HEK293 (cell line): ENCODE measurements around the gene PSTPIP1.

Source experiments
- KLF16 ChIP-seq: fragments of 450-650 bp; formaldehyde crosslinking; IDR thresholded peaks from 2 replicates; pipeline ENCODE4 v1.5.1; 2017; ENCODE audit warnings: missing biosample characterization, missing genetic modification characterization
- REPIN1 ChIP-seq: fragments of 450-650 bp; formaldehyde crosslinking; IDR thresholded peaks from 2 replicates; pipeline ENCODE4 v1.5.1; 2017; ENCODE audit warnings: missing biosample characterization, missing genetic modification characterization, low read depth
- TRIM28 ChIP-seq: IDR thresholded peaks from 2 replicates; pipeline ENCODE4 v1.6.1; 2011; ENCODE audit warnings: low read length, control low read depth, borderline replicate concordance
- ZFP41 ChIP-seq: fragments of 450-650 bp; formaldehyde crosslinking; IDR thresholded peaks from 2 replicates; pipeline ENCODE4 v1.5.1; 2016; ENCODE audit warnings: missing biosample characterization, missing genetic modification characterization, borderline replicate concordance
- ZNF19 ChIP-seq: fragments of 450-650 bp; formaldehyde crosslinking; IDR thresholded peaks from 2 replicates; pipeline ENCODE4; 2016; ENCODE audit warnings: missing biosample characterization, missing genetic modification characterization, low read depth
- ZNF654 ChIP-seq: fragments of 450-650 bp; formaldehyde crosslinking; IDR thresholded peaks from 2 replicates; pipeline ENCODE4 v1.5.1; 2016; ENCODE audit warnings: low read depth, missing biosample characterization, missing genetic modification characterization
- TF ChIP-seq, protein P1 (sequence below): fragments of 450-650 bp; formaldehyde crosslinking; IDR thresholded peaks from 2 replicates; pipeline ENCODE4 v1.5.1; 2016; ENCODE audit warnings: missing biosample characterization, missing genetic modification characterization

DNA sequence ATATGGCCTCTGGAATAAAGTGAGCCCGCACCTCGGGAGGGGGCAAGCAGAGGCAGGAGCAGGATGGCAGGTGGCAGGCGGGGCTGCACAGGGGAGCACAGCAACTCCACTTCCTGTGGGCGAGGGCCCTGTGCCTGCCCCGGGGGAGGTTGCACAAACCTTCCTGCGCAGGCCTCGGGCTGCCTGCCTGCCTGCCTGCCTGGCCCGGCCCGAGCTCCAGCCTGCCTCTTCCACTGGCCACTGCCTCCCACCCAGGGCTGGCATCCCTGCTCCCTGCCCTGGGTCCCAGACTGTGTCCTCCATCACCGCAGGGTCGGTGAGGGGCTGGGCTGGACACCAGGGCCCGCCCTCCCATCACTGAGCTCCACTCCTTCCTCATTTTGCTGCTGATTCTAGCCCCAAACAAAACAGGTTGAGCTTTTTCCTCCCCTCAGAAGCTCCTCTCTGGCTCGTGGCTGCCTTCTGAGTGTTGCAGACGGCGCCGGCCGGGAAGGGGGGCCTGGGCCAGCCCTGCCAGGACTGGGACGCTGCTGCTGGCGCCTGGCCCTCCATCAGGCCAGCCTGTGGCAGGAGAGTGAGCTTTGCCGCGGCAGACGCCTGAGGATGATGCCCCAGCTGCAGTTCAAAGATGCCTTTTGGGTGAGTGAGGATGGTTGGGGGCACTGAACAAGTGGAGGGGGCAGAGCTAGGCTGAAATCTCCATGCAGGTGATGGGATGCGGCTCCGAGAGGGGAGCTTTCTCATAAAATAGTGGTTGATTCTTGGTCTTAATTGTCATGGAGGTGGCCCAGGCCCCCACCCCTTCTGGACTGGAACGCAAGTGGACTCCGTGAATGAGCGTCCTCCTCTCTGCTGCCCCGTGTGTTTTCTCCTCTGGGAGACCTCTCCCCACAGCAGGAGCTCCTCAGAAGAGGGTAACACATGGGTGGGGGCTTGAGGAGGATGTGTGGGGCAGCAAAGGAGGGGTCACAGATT lies at the start of gene PSTPIP1:
- no peak for TF ChIP-seq ZFP41 (tag by site-specific recombination)
- TF ChIP-seq, protein P1, sequence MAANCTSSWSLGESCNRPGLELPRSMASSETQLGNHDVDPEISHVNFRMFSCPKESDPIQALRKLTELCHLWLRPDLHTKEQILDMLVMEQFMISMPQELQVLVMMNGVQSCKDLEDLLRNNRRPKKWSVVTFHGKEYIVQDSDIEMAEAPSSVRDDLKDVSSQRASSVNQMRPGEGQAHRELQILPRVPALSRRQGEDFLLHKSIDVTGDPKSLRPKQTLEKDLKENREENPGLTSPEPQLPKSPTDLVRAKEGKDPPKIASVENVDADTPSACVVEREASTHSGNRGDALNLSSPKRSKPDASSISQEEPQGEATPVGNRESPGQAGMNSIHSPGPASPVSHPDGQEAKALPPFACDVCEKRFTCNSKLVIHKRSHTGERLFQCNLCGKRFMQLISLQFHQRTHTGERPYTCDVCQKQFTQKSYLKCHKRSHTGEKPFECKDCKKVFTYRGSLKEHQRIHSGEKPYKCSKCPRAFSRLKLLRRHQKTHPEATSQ = no peak
- no peak for TF ChIP-seq REPIN1
- no peak for TF ChIP-seq TRIM28
- TF ChIP-seq ZNF654 (tag by site-specific recombination) = no peak
- TF ChIP-seq KLF16 (tag by site-specific recombination) = no peak
- TF ChIP-seq ZNF19 (tag by site-specific recombination) = no peak
